Endometrial microvascular endothelial cells (primary cell): Measurements from ENCODE around the gene FCER1A. TPM values are rescaled to one million over a fixed set of nuclear protein-coding genes. Genes with fewer than 3 reads are reported as not detected.

Experiments
- in situ Hi-C: cut with HindIII; loops from 2 replicates; pipeline ENCODE4 v1.10.0; 2017; ENCODE audit warnings: low sequenced_read_pairs, low pct_unique_long_range_greater_than_20kb; ENCODE audit errors: inconsistent ontology term
- total RNA-seq: library from RNA; depleted of rRNA; stranded (reverse); fragments of >200 nt; gene quantifications from one replicate; pipeline ENCODE4 v1.2.3, GENCODE V29; 2015; ENCODE audit errors: inconsistent ontology term

FCER1A gene
- not detected for total RNA-seq

DNA sequence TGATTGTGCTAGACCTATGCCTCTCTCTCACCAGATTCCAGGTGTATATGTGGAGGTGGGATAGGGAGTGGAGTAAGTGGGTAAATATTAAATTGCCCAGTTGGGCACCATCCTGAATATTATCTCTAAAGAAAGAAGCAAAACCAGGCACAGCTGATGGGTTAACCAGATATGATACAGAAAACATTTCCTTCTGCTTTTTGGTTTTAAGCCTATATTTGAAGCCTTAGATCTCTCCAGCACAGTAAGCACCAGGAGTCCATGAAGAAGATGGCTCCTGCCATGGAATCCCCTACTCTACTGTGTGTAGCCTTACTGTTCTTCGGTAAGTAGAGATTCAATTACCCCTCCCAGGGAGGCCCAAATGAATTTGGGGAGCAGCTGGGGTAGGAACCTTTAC is at the start of gene FCER1A:
Gene FCER1A, plus strand, starts transcription at position 242 of the 400 bp plus-strand sequence. Its CDS starts 29 bp downstream, at position 271.
- in situ Hi-C loops, result no loop called here

DNA sequence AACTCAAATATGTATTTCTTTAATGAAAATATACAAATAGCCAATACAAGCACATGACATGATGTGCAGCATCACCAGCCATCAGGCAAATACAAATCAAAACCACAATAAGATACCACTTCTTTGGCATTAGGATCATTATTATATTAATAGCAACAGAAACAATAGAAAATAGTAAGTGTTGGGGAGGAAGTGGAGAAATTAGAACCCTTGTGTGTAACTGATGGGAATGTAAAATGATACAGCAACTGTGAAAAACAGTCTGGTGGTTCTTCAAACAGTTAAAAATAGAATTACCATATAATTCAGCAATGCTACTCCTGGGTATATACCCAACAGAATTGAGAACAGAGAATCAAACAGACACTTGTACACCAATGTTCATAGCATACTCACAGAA is 40.8 kb upstream of the FCER1A start:
- in situ Hi-C loops, result no loop called here

DNA sequence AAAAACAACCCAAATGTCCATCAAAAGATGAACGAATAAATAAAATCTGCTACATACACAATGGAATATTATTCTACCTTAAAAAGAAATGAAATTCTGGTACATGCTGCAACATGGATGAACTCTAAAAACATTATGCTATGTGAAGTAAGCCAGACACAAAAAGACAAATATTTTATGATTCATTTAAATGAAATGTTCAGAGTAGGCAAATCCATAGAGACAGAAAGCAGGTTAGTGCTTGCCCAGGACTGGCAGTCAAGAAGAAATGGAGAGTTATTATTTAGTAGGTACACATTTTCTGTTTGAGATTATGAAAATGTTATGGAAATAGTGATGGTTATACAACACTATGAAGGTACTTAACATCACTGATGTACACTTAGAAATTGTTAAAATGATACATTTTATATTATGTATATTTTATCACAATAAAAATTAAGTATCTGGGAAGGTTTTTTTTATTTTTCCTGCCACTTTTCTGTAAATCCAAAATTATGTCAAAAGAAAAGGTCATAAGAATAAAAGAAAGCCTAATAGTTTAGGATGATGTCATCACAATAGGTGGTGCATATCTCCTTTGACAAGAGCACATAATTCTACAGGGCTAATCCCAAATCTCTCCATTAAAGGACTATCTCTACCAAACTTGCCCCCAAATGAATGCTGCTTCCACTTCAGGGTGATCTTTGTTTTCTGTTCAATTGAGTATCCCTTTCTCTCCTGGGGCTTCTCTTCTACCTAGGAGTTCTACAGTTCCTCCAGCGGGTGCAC is 40.2 kb upstream of the FCER1A start:
- in situ Hi-C loops, result no loop called here

DNA sequence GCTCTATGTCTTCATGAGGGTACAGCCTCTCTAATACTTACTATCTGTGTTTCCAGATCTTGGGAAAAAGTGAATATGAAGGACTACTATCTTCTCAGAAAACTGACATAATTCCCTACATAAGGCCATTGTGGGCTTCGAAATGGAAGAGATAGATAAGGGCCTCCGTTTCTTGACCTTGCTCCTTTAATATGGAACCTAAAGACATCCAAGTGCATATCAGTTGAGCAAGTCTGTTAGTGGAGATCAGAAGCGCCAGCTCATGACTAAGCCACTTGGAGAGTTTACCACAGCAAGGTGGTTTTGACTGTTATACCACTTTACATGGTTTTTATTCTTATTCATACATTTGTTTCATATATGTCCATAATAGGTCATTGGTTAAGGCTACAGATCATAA is 35.3 kb upstream of the FCER1A start:
- in situ Hi-C loops, result no loop called here

GRCh38 chr1:159274631-159275030 is 27.5 kb upstream of the FCER1A start:
- in situ Hi-C loops, result no loop called here

- in situ Hi-C loops, result no loop called here
Measured at GRCh38 chr1:159275891-159276290, 26.2 kb upstream of the FCER1A start.

- in situ Hi-C loops, result no loop called here
Measured at GRCh38 chr1:159279773-159280172, 22.4 kb upstream of the FCER1A start.

GRCh38 chr1:159282118-159282517 is 20.0 kb upstream of the FCER1A start:
- in situ Hi-C loops, result no loop called here

DNA sequence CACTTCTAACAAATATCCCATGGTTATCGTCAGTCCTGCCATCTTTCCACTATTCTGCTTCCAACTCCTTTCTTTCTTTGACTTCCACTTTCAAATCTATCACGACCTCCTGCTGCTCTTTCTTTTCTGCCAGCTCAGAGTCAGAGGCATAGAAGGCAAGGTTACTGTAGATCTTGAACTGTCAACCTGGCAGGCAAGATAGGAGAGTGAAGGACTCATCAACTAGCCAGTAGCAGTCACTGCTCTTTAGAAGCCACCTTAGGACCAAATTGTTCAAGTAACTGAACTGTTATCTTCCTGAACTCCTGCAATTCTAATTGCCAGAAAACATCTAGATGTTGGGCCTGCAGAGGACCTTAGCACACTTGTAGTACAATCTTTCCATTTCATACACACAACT is 13.1 kb upstream of the FCER1A start:
- in situ Hi-C loops, result no loop called here

- in situ Hi-C loops, result no loop called here
Measured at GRCh38 chr1:159291424-159291823, 10.7 kb upstream of the FCER1A start.

- in situ Hi-C loops, result no loop called here
Measured at GRCh38 chr1:159296706-159297375, 5.3 kb upstream of the FCER1A start.

GRCh38 chr1:159300146-159300545 is 2.0 kb upstream of the FCER1A start:
- in situ Hi-C loops, result no loop called here

DNA sequence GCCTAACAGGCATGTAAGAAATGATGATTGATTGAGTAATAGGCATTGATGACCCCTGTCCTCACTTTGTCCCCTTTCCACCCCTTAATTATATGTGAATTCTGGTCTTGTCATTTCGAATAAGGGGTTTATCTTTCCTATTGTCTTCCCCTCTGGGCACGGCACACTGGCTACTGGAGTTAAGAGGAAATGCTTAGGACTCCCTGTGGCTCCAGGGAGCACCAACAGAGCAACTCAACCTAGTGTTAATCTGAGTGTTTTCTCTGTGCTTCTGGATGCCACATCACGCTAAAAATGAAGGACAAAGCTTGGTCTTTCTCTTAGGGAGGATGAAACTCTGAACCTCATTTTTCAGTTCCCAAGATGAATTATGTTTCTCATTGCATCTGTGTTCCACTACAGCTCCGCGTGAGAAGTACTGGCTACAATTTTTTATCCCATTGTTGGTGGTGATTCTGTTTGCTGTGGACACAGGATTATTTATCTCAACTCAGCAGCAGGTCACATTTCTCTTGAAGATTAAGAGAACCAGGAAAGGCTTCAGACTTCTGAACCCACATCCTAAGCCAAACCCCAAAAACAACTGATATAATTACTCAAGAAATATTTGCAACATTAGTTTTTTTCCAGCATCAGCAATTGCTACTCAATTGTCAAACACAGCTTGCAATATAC is 5.3 kb downstream of the FCER1A start:
- in situ Hi-C loops, result no loop called here

DNA sequence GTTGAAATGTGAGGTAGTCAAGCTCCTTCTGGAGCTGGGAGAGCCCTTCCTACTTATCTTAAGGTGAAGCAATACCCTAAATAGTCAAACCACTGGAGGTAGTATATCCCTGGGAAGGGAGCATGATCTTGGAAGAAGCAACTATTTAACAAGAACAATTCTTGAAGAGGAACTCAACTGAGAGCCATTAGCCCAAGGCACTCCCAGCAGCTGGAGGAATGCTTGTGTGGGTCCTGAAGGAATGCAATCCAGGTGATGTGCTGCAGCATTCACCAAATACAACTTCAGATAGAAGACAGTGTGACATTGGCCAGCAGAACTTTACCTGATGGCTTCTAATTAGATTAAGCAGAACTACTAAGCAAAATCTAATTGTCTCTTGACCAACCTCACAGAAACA is 9.5 kb downstream of the FCER1A start:
- in situ Hi-C loops, result no loop called here

DNA sequence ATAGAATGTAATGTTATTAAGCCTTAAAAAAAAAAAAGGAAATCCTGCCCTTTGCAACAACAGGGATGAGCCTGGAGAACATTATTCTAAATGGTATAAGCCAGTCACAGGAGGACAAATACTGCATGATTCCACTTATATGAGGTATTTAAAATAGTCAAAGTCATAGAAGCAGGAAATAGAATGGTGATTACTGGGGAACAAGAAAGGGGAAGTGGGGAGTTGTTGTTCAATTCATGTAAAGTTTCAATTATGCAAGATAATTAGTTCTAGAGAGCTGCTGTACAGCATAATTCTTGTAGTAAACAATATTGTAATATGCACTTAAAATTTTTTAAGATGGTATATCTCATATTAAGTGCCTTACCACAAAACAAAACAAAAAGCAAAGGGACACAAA is 13.2 kb downstream of the FCER1A start:
- in situ Hi-C loops, result no loop called here

DNA sequence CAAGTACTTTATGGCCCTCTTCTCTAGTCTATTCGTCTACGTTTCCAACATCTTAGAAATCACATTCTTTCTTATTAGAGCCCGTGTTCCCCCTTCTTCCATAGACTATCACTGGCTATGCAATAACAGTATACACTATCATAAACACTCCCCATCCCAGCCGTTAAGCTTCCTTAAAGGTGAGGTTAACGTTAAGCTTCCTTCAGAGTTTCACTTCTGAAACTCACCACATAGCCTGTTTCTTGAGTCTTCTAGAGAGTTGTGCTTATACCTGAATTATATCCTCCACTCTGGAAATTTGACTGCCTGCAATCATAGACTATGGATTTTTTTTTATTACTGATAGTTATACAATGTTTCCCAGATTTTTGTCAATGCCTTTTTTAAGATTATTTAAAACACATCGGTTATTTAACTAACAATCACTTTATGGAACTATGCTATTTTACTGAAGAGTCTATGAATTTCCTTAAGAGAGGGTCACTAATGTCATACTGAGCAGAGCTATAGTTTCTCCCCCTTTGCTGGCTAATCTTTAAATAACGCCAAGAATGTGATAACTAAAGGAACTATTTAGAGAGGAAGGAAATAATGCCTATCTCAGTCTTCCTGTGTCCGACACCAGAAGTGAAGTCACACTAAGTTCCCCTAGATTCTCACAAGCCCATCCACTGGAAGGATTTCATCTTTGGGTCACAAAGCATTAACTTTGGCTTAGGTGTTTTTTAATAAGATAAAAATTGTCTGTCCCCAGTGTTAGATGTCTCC is 16.8 kb downstream of the FCER1A start:
- in situ Hi-C loops, result no loop called here

DNA sequence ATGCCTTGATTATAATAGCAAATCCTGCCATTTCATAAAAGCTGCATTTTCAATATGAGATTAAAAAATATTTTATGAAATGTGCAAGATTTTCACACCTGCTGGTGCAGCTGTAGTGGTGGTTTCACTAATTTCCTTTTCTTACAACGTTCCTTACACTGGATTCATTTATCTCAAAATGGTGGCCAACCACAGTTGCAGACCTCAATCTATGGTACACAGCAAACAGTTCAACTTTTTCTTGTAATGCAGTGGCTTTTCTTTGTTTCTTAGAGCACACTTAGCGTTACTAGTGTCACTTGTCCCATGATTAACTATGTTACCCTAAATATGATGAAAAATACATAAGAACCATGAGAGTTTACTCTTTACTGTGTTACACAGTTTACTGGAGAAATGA is 32.7 kb downstream of the FCER1A start:
- in situ Hi-C loops, result no loop called here

- in situ Hi-C loops, result no loop called here
Measured at GRCh38 chr1:159338018-159338417, 35.9 kb downstream of the FCER1A start.

GRCh38 chr1:159339536-159339935 is 37.4 kb downstream of the FCER1A start:
- in situ Hi-C loops, result no loop called here
